GM12878 (cell line): ENCODE results near the gene PDGFC. TPM values are rescaled to one million over a fixed set of nuclear protein-coding genes. Genes with fewer than 3 reads are reported as not detected.

Source experiments
- ATAC-seq: fragments of 200-7000 bp; cut with Tn5 transposase; 3 replicates; pipeline ENCODE4 v1.9.1; 2020; ENCODE audit warnings: mild to moderate bottlenecking, moderate library complexity
- BruUV-seq: library from RNA; stranded (reverse); fragments of 400-500 nt; replicated peaks from 2 replicates; lab custom pipeline; 2021; lab: Mats Ljungman, UMichigan
- CTCF ChIA-PET: fragments of 300-600 bp; sonication (Branson Sonifier 250); formaldehyde crosslinking; extraction: SDS; loops from one replicate; lab custom pipeline; 2021; ENCODE audit warnings: inconsistent platforms; lab: Yijun Ruan, JAX
- POLR2A ChIA-PET: fragments of 350-600 bp; formaldehyde crosslinking; extraction: SDS; loops from one replicate; lab custom pipeline; 2021; ENCODE audit warnings: inconsistent platforms; lab: Charles Lee
- RAD21 ChIA-PET: fragments of 300-600 bp; sonication (Branson Sonifier 250); formaldehyde crosslinking; loops from one replicate; lab custom pipeline; 2023; ENCODE audit warnings: antibody characterized with exemption; ENCODE audit not compliant: unreplicated experiment; lab: Charles Lee
- SMC1A ChIA-PET: fragments of 300-600 bp; sonication (Branson Sonifier 250); formaldehyde crosslinking; loops from one replicate; lab custom pipeline; 2023; ENCODE audit not compliant: unreplicated experiment, uncharacterized antibody; lab: Charles Lee
- DNase-seq: peaks from one replicate; pipeline ENCODE4 v3.0.0-alpha.2; 2011; ENCODE audit warnings: low read depth, low spot score
- FAIRE-seq: peaks from 3 replicates; lab custom pipeline; 2011; peaks lifted over from hg19 to GRCh38; lab: Jason Lieb, UNC
- H2AFZ ChIP-seq: 2 replicates; pipeline ENCODE4 v1.6.0; 2011; ENCODE audit warnings: low read depth, low read length, control low read depth; ENCODE audit not compliant: control insufficient read depth
- H3K27ac ChIP-seq: 2 replicates; pipeline ENCODE4 v1.5.1; 2011; ENCODE audit warnings: control low read depth; ENCODE audit not compliant: control insufficient read depth, insufficient read depth
- H3K27me3 ChIP-seq, 2 experiments: replicated peaks in 1 of 2; 2 replicates each; pipeline versions ENCODE4 v1.6.0 to v1.6.1; 2011; ENCODE audit warnings: low read length in 1 of 2; ENCODE audit not compliant: control insufficient read depth in 2 of 2, insufficient read depth in 2 of 2
- H3K36me3 ChIP-seq, 2 experiments: 2 replicates each; pipeline ENCODE4 v1.5.1; 2011; ENCODE audit warnings: low read length in 1 of 2; ENCODE audit not compliant: control insufficient read depth in 2 of 2, insufficient read depth in 2 of 2
- H3K4me1 ChIP-seq: 2 replicates; pipeline ENCODE4 v1.6.1; 2011; ENCODE audit warnings: mild to moderate bottlenecking, low read length, moderate library complexity, mixed read lengths; ENCODE audit not compliant: control insufficient read depth, insufficient read depth
- H3K4me2 ChIP-seq: 2 replicates; pipeline ENCODE4 v1.6.0; 2011; ENCODE audit warnings: control low read depth; ENCODE audit not compliant: control insufficient read depth, insufficient read depth
- H3K4me3 ChIP-seq: fragments of 200-600 bp; sonication (generic); 2 replicates; pipeline ENCODE4 v1.5.1; 2016
- H3K79me2 ChIP-seq: 2 replicates; pipeline ENCODE4 v1.6.0; 2011; ENCODE audit warnings: low read length; ENCODE audit not compliant: control insufficient read depth, insufficient read depth
- H3K9ac ChIP-seq: 2 replicates; pipeline ENCODE4 v1.8.0; 2011; ENCODE audit warnings: low read length, control low read depth, mixed read lengths; ENCODE audit not compliant: control insufficient read depth, insufficient read depth
- H3K9me3 ChIP-seq: replicated peaks from 3 replicates; pipeline ENCODE4 v1.5.1; 2011; ENCODE audit warnings: mild to moderate bottlenecking, low read length; ENCODE audit not compliant: control insufficient read depth, insufficient read depth
- H4K20me1 ChIP-seq: 2 replicates; pipeline ENCODE4 v1.6.0; 2011; ENCODE audit not compliant: control insufficient read depth, insufficient read depth
- BHLHE40 ChIP-seq, 2 experiments: fragments of 450-650 bp in 1 of 2; IDR thresholded peaks; 2 replicates each; pipeline ENCODE4 v1.6.1; 2011 to 2017; ENCODE audit warnings: low read depth in 2 of 2, borderline replicate concordance in 1 of 2, improper control_type of control experiment in 1 of 2, low read length in 1 of 2, mild to moderate bottlenecking in 1 of 2
- BRCA1 ChIP-seq: IDR thresholded peaks from 2 replicates; pipeline ENCODE4 v1.6.1; 2011; ENCODE audit warnings: low read depth, low read length, improper control_type of control experiment
- CREB1 ChIP-seq: IDR thresholded peaks from 2 replicates; pipeline ENCODE4 v1.6.1; 2012; ENCODE audit warnings: low read depth, mild to moderate bottlenecking, inconsistent platforms
- EZH2 ChIP-seq: IDR thresholded peaks from 2 replicates; pipeline ENCODE4 v1.6.1; 2012; ENCODE audit warnings: low read depth, mild to moderate bottlenecking, control low read depth, inconsistent platforms, low read length, borderline replicate concordance; ENCODE audit not compliant: control insufficient read depth
- GABPA ChIP-seq: IDR thresholded peaks from 2 replicates; pipeline ENCODE4 v1.6.1; 2014; ENCODE audit warnings: antibody characterized with exemption, low read depth, mild to moderate bottlenecking, inconsistent platforms
- MTA2 ChIP-seq: fragments of 450-650 bp; IDR thresholded peaks from 2 replicates; pipeline ENCODE4 v1.6.1; 2016; ENCODE audit warnings: low read depth, mild to moderate bottlenecking, moderate library complexity
- MTA3 ChIP-seq: IDR thresholded peaks from 2 replicates; pipeline ENCODE4 v1.6.1; 2012; ENCODE audit warnings: low read length, inconsistent platforms, borderline replicate concordance
- NR2F1 ChIP-seq: fragments of 450-650 bp; conservative IDR thresholded peaks from 2 replicates; pipeline ENCODE4 v1.6.1; 2017; ENCODE audit warnings: mild to moderate bottlenecking
- PML ChIP-seq: IDR thresholded peaks from 2 replicates; pipeline ENCODE4 v1.6.1; 2012; ENCODE audit warnings: low read length, inconsistent platforms
- RAD21 ChIP-seq: IDR thresholded peaks from 2 replicates; pipeline ENCODE4 v1.6.1; 2011; ENCODE audit warnings: mild to moderate bottlenecking, low read depth, low read length, moderate library complexity; ENCODE audit not compliant: insufficient read depth
- SIN3A ChIP-seq: IDR thresholded peaks from 2 replicates; pipeline ENCODE4 v1.6.1; 2012; ENCODE audit warnings: low read depth, low read length, improper control_type of control experiment
- SMC3 ChIP-seq: IDR thresholded peaks from 2 replicates; pipeline ENCODE4 v1.6.1; 2011; ENCODE audit warnings: low read length, improper control_type of control experiment, borderline replicate concordance
- ZNF622 ChIP-seq: fragments of 450-650 bp; IDR thresholded peaks from 2 replicates; pipeline ENCODE4 v1.6.1; 2017; ENCODE audit warnings: mild to moderate bottlenecking, inconsistent platforms
- WGBS: methylation state at CpG from one replicate; pipeline ENCODE4 v1.1.6; 2016; ENCODE audit warnings: low lambda C conversion rate; ENCODE audit not compliant: insufficient replicate concordance, insufficient coverage; ENCODE audit errors: missing lambda C conversion rate; 5-methylcytosine and 5-hydroxymethylcytosine counted together
- in situ Hi-C: fragments of 300-500 bp; cut with MboI; formaldehyde crosslinking; loops from 9 replicates; pipeline ENCODE4 v1.14.3; 2018; ENCODE audit warnings: mixed read lengths
- intact Hi-C: fragments of 100-400 bp; cut with micrococcal nuclease; formaldehyde crosslinking; loops from one replicate; pipeline ENCODE4 v1.14.2; 2022; ENCODE audit not compliant: unreplicated experiment
- polyA plus RNA-seq, 11 experiments: library from polyadenylated mRNA; depleted of rRNA in 4 of 11; unstranded in 6 of 11; stranded (reverse) in 5 of 11; fragments of >200 nt; fragmentation: Nextera tagmentation in 4 of 11; fragmentation: Illumina TruSeq in 1 of 11; extraction: Ambion mirVana in 4 of 11; extraction: Trizol in 1 of 11; gene quantifications; 1 replicate in 1 of 11; 2 replicates in 10 of 11; pipeline versions ENCODE4 v1.2.1 to v1.2.3, GENCODE V29; 2011 to 2016; ENCODE audit warnings: inconsistent platforms in 2 of 11, missing spikeins in 2 of 11, low read depth in 1 of 11
- total RNA-seq, 4 experiments: library from RNA; depleted of rRNA in 3 of 4; stranded (reverse); fragments of >200 nt in 3 of 4; fragmentation: Illumina TruSeq in 1 of 4; extraction: Trizol in 1 of 4; gene quantifications; 2 replicates each; pipeline versions ENCODE4 v1.2.1 to v1.2.3, GENCODE V29; 2013 to 2021
- TF ChIP-seq, protein P1 (sequence below): IDR thresholded peaks from 2 replicates; pipeline ENCODE4 v1.6.1; 2011; ENCODE audit warnings: low read depth, low read length, improper control_type of control experiment, borderline replicate concordance
- TF ChIP-seq, protein P2 (sequence below): fragments of 450-650 bp; IDR thresholded peaks from 2 replicates; pipeline ENCODE4 v1.6.1; 2017; ENCODE audit warnings: mild to moderate bottlenecking

PDGFC gene
- total and polyA plus RNA-seq, 10 of the 15 experiments (the other 5 are each of a cell fraction or from before 2014, with no cell fraction given): 0.02 to 0.18 TPM; not detected in 8

DNA sequence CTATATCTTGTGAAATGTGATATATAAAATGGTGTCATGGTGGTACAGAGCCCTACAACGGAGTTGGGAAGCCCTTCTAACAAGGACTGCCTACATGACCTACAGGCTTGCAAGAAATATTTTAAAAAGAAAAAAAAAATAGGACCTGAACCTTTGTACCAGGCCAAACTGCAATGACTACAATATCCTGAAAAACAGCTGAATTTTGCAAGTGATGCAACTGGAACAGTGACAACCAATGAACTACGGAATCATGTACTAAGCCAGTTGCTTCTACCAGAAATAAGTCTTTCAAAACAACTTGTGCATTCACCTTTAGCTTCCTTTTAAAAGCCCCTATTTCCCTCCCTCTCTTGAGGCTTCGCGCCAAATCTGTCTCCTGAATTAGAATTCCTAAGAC lies 58.4 kb downstream of the PDGFC start:
- FAIRE-seq: no peak
- no peak overlapping the region for H3K27ac ChIP-seq
- H3K27me3 ChIP-seq: no peaks in the 10 kb centered on the region
- in situ Hi-C loops (no loop called here), intact Hi-C loops (no loop called here)
- RAD21 ChIA-PET: interaction anchor here (0.6 kb wide), 1 partner anchor 276 kb away, joined by 3 read pairs; no protein-coding TSS in a partner anchor
- no peak overlapping the region for H2AFZ ChIP-seq
- no peak for TF ChIP-seq EZH2
- no peak for TF ChIP-seq RAD21
- no peak for TF ChIP-seq CREB1
- no peak for TF ChIP-seq SIN3A
- TF ChIP-seq GABPA: no peak
- TF ChIP-seq MTA3: no peak
- TF ChIP-seq ZNF622: no peak
- TF ChIP-seq, protein P1, sequence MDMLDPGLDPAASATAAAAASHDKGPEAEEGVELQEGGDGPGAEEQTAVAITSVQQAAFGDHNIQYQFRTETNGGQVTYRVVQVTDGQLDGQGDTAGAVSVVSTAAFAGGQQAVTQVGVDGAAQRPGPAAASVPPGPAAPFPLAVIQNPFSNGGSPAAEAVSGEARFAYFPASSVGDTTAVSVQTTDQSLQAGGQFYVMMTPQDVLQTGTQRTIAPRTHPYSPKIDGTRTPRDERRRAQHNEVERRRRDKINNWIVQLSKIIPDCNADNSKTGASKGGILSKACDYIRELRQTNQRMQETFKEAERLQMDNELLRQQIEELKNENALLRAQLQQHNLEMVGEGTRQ: no peak
- no peak for TF ChIP-seq BRCA1
- no peak for TF ChIP-seq SMC3
- no peak for TF ChIP-seq BHLHE40 (IDR thresholded peaks at IDR 0.05; ENCODE audit: borderline replicate concordance in 1 of 2, low read depth in 2 of 2, low read length in 1 of 2)
- TF ChIP-seq PML: no peak
- no peak for TF ChIP-seq MTA2
- TF ChIP-seq, protein P2, sequence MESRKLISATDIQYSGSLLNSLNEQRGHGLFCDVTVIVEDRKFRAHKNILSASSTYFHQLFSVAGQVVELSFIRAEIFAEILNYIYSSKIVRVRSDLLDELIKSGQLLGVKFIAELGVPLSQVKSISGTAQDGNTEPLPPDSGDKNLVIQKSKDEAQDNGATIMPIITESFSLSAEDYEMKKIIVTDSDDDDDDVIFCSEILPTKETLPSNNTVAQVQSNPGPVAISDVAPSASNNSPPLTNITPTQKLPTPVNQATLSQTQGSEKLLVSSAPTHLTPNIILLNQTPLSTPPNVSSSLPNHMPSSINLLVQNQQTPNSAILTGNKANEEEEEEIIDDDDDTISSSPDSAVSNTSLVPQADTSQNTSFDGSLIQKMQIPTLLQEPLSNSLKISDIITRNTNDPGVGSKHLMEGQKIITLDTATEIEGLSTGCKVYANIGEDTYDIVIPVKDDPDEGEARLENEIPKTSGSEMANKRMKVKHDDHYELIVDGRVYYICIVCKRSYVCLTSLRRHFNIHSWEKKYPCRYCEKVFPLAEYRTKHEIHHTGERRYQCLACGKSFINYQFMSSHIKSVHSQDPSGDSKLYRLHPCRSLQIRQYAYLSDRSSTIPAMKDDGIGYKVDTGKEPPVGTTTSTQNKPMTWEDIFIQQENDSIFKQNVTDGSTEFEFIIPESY: no peak
- TF ChIP-seq NR2F1: no peak
- CTCF ChIA-PET: no interaction called here
- no peaks in the 10 kb centered on the region for H4K20me1 ChIP-seq
- SMC1A ChIA-PET: interaction anchor here (0.8 kb wide), 1 partner anchor 113 kb away, joined by 3 read pairs; no protein-coding TSS in a partner anchor
- no peak for DNase-seq
- no peak for ATAC-seq
- no peaks in the 10 kb centered on the region for H3K36me3 ChIP-seq
- 50% methylated on average over 4 of the region's 4 CpGs for whole genome bisulfite sequencing
- BruUV-seq: no TSS peak
- no peaks in the 10 kb centered on the region for H3K4me1 ChIP-seq
- no peak overlapping the region for H3K9ac ChIP-seq
- no peaks in the 10 kb centered on the region for H3K9me3 ChIP-seq
- H3K4me3 ChIP-seq: no peak overlapping the region
- H3K4me2 ChIP-seq: no peak overlapping the region
- H3K79me2 ChIP-seq: no peaks in the 10 kb centered on the region
- POLR2A ChIA-PET: no interaction called here
